GM20000 (cell line): ENCODE results near the gene ENKUR.

Experiments
- DNase-seq: peaks from one replicate; pipeline ENCODE4 v3.0.0; 2012; ENCODE audit warnings: low spot score
- CTCF ChIP-seq: IDR thresholded peaks from 2 replicates; pipeline ENCODE4 v1.5.1; 2012; ENCODE audit warnings: mild to moderate bottlenecking, control low read depth; ENCODE audit errors: extremely low read depth, missing control alignments

The ENKUR gene

GRCh38 chr10:25026463-25026862 is 10.5 kb upstream of the ENKUR start:
- no peak for DNase-seq
- TF ChIP-seq CTCF, result no peak

- no peak for DNase-seq
- no peak for TF ChIP-seq CTCF
Measured at GRCh38 chr10:25024528-25024927, 8.6 kb upstream of the ENKUR start.

GRCh38 chr10:25023278-25023677 is 7.3 kb upstream of the ENKUR start:
- TF ChIP-seq CTCF, result no peak
- no peak for DNase-seq

GRCh38 chr10:25018703-25019102 is 2.7 kb upstream of the ENKUR start:
- DNase-seq, result no peak
- TF ChIP-seq CTCF, result no peak

GRCh38 chr10:25017661-25018060 is 1.7 kb upstream of the ENKUR start:
- no peak for TF ChIP-seq CTCF
- no peak for DNase-seq

- TF ChIP-seq CTCF, result no peak
- peak; percentile 28 for DNase-seq
Measured at GRCh38 chr10:25017154-25017590, 1.2 kb upstream of the ENKUR start.

- peak; percentile 95 for DNase-seq
- no peak for TF ChIP-seq CTCF
Measured at GRCh38 chr10:25016376-25017153, 607 bp upstream of the ENKUR start, which contains the start of gene THNSL1. TSS of gene THNSL1 (plus strand) at chr10:25016612. CDS start at chr10:25023224, 6,612 bp downstream.
